Right ventricle myocardium inferior (tissue), 1 donor: ENCODE data around the gene PGA3. TPM values are rescaled to one million over a fixed set of nuclear protein-coding genes. Genes with fewer than 3 reads are reported as not detected.
A peak's percentile ranks its signal among the peaks of the same experiment; 100 is the strongest.
"Not testable (repeated sequence)": the region's sequence is repeated elsewhere in the genome, so short reads cannot be mapped to it uniquely, and the experiment has no call there.

Experiments
- ATAC-seq: fragments of 200-7000 bp; cut with Tn5 transposase; one replicate; pipeline ENCODE4 v1.9.1; 2020; ENCODE audit warnings: mild to moderate bottlenecking, moderate library complexity
- DNase-seq: peaks from one replicate; pipeline ENCODE4 v3.0.0; 2021; ENCODE audit errors: missing footprints
- intact Hi-C: fragments of 100-400 bp; cut with DNase I; formaldehyde crosslinking; loops from one replicate; pipeline ENCODE4 v1.11.0; 2022
- long read RNA-seq: library from polyadenylated mRNA; unstranded; transcript quantifications from one replicate; pipeline ENCODE4 v2.0.0, GENCODE V29; 2021
- total RNA-seq: library from RNA; stranded (reverse); fragmentation: NEBNext Ultra II Directional; extraction: Animal tissue kit (Norgen Biotek cat#: 25700); gene quantifications from one replicate; pipeline ENCODE4 v1.2.1, GENCODE V29; 2021
- donor health status: DM: no; HTN: yes; CAD: no; lungs with severe emphysema.

The PGA3 gene
- 1.2 TPM for total RNA-seq
- long read RNA-seq = 0 reads

GRCh38 chr11:61202950-61203746, at the start of gene PGA3:
PGA3 (plus strand) TSS chr11:61203515; CDS start chr11:61203565, 50 bp downstream.
- intact Hi-C loops, ATAC-seq, DNase-seq: not testable (repeated sequence)

GRCh38 chr11:61153593-61154095, 49.7 kb upstream of the PGA3 start:
- DNase-seq (no peak), ATAC-seq (no peak)
- intact Hi-C loops = no loop called here

- ATAC-seq (no peak), DNase-seq (no peak)
- intact Hi-C loops = no loop called here
Observed at GRCh38 chr11:61154528-61154927, 48.8 kb upstream of the PGA3 start.

GRCh38 chr11:61155312-61155711, 48.0 kb upstream of the PGA3 start:
- ATAC-seq (no peak), DNase-seq (no peak)
- intact Hi-C loops = no loop called here

GRCh38 chr11:61155741-61156140, 47.6 kb upstream of the PGA3 start:
- intact Hi-C loops = no loop called here
- ATAC-seq = no peak
- no peak for DNase-seq

GRCh38 chr11:61157743-61158142, 45.6 kb upstream of the PGA3 start:
- no peak for DNase-seq
- intact Hi-C loops = no loop called here

GRCh38 chr11:61158691-61159381, 44.5 kb upstream of the PGA3 start:
- intact Hi-C loops = no loop called here
- no peak for ATAC-seq
- DNase-seq = no peak

More at GRCh38 chr11:61157743-61158142, 45.6 kb upstream of the PGA3 start:
- no peak for ATAC-seq

- intact Hi-C loops = no loop called here
- DNase-seq (no peak), ATAC-seq (no peak)
Observed at GRCh38 chr11:61160487-61161189, 42.7 kb upstream of the PGA3 start.

- intact Hi-C loops = no loop called here
- ATAC-seq (peak; percentile 98), DNase-seq (peak; percentile 95)
Observed at GRCh38 chr11:61161190-61162091, 41.9 kb upstream of the PGA3 start, which contains the start of gene VPS37C. VPS37C (minus strand) TSS chr11:61161426; CDS start chr11:61138829, 22,597 bp downstream.

- DNase-seq (no peak), ATAC-seq (no peak)
- intact Hi-C loops = no loop called here
Observed at GRCh38 chr11:61162092-61162941, 41.0 kb upstream of the PGA3 start.

GRCh38 chr11:61163021-61163420, 40.3 kb upstream of the PGA3 start:
- intact Hi-C loops = no loop called here
- ATAC-seq (no peak), DNase-seq (no peak)

GRCh38 chr11:61163714-61164605, 39.4 kb upstream of the PGA3 start:
- ATAC-seq (no peak), DNase-seq (no peak)
- intact Hi-C loops = no loop called here

- ATAC-seq (no peak), DNase-seq (no peak)
- intact Hi-C loops = no loop called here
Observed at GRCh38 chr11:61164606-61165424, 38.5 kb upstream of the PGA3 start.

- intact Hi-C loops, ATAC-seq, DNase-seq: not testable (repeated sequence)
Observed at GRCh38 chr11:61165785-61166184, 37.5 kb upstream of the PGA3 start.

- DNase-seq, ATAC-seq, intact Hi-C loops: not testable (repeated sequence)
Observed at GRCh38 chr11:61166331-61166730, 37.0 kb upstream of the PGA3 start.
